Right renal cortex interstitium (tissue), 3 donors: Measurements from ENCODE around the gene CSRP3. TPM values are rescaled to one million over a fixed set of nuclear protein-coding genes. Genes with fewer than 3 reads are reported as not detected.
A peak's percentile ranks its signal among the peaks of the same experiment; 100 is the strongest.

Experiments used
- DNase-seq, 3 donors: peaks; one replicate each; pipeline ENCODE4 v3.0.0-alpha.2; 2013; ENCODE audit warnings: low read depth in 3 of 3, low spot score in 2 of 3
- polyA plus RNA-seq, 3 donors: library from polyadenylated mRNA; unstranded; fragments of 120-200 nt; gene quantifications; one replicate each; pipeline ENCODE4 v1.2.1, GENCODE V29; 2013; ENCODE audit not compliant: insufficient read length in 3 of 3

CSRP3 gene
- polyA plus RNA-seq, result 1 to 10 TPM in 1 of 3 donors, under 1 TPM in 1, not detected in 1; 0.50 to 1.5 TPM

DNA sequence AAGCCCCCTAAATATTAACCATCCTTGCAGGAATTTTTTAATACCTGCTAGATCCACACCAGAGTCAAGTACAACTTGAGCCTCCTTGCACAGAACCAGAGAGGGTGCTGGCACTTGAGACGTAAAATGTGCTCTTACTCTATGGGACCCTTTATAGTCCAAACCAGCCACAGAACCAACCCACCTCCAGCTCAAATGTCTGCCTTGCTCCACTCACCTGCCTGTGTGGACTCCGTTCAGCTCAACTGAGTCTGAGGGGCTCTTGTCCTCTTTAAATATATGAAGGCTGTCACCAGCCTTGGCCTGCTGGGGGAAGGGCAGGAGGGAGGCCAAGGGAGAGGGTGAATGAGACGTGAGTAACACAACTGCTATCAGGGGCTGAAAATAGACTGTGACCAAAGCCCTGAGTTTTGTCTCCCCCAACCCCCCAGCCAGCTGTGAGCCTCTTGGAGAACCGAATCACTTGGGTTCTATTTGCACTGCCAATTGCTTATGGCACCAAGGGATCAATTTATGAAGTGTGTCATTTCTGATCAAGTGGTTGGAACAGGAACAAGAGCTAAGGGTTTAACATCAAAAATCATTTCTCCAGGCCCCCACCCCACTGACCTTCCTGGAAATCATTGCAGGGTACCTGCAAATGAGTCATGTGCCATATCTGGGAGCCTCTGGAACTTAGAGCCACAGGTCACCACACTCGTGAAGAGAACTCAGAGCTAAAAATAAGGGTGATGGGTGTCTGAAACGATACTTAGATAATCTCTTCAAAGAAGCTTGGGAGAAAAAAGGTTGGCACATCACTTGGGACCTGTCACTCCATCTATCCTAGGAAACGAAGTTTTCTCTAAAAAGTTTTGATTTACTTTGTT lies at the start of gene CSRP3:
CSRP3 (minus strand) TSS at position 247 of the 869 bp plus-strand sequence. CDS start 9,535 bp downstream, outside the sequence.
- no peak for DNase-seq

DNA sequence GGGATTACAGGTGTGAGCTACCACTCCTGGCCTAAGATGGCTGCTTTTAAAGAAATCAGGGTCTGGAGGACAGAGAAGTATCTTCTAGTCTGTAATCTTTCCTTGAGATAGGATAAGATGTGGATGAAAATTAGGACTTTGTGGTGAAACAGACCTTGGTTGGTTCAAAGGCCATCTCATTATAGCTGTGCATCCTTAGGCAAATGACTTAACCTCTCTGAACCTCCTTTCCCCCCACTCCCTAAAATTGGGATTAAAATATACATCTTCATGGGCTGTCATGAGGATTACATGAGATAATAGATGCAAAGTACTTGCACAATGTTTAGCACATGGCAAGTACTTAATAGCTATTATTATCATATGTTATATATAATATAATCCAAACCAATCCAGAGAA lies 49.8 kb upstream of the CSRP3 start:
- no peak for DNase-seq

DNA sequence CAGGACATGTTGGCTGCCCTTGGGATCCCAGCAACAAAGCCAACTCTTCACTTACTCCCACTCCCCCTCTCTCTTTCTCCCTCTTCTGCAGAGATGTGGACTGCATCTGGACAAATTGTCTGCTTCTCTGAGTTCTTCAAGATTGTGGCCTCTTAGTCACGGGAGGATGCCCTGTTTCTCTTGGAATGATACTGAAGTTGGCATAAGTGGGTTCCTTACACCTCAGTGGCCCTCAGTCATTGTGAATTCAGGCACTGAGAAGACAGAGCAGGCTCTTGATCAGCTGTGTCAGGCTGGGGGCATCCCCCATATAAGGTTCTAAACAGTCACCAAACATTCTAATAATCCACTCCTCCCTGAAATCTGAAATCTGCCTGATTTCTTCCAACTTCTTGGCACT lies 45.0 kb upstream of the CSRP3 start:
- no peak for DNase-seq

DNA sequence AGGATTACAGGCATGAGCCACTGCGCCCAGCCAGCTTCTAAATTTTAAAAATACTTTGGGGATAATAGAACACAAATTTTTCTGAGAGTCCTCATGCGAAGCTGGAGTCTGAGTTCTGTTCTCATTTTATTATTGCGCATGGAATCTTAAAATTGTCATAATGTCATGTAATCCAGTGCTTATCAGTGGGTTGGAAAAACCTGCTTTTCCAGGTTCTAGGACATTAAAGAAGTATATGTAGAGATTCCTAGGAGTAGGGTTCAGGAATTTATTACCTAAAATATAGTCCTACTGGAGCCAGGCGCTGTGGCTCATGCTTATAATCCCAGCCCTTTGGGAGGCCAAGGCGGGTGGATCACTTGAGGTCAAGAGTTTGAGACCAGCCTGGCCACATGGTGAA lies 43.6 kb upstream of the CSRP3 start:
- no peak for DNase-seq

DNA sequence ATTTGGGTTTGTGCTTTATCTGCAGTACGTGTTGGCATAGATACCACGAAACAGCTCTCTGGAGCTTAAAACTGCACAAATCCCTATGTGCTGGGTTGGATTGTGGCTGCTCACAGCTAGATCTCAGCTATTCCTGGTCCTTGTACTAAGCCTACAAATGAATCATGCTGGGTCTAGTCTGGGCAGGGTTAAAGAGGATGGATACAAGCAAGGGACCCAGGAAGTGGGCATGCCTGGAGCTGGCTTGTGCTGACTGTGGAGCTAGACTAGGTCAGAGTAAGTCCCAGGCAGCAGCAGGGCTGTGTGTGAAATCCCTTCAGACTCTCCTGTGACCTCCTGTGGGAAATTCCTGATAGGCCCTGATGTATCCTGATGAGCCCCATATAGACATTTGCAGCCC lies 42.8 kb upstream of the CSRP3 start:
- no peak for DNase-seq

DNA sequence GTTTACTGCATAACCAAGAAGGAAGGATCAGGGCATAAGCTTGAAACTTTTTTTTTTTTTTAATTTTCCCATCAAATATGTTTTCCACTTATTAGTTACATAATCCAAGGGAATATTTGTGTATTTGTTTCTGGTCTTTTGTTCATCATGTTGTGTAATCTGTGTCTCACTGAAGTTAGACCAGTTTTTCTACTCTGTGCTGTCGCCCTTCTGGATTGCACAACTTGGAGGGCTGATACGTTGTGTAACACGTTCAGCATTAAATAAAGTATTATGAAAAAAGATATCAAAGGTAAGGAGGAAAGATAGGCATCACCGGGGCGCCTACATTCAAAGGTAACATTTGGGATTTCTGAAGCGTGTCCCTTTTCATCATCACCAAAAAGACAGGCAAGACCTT lies 42.3 kb upstream of the CSRP3 start:
- no peak for DNase-seq

DNA sequence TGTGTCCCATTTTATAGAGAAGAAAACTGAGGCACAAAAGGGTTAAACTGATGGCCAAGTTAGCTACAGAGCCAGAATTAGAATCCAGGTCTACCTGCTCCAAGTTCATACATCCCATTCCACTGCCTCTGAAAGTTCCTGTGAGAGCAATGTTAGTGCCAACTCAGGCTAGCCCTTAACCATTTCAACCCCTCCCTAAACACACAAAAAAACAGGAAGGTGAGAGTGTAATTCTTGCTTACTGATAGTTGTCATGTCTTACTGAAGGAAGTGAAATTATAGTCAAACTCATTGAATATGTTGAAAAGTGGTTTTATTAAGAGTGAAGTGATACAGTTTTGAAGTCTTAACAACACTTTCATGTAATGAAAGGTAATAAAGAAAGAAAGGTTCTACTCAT lies 41.8 kb upstream of the CSRP3 start:
- DNase-seq, result no peak

DNA sequence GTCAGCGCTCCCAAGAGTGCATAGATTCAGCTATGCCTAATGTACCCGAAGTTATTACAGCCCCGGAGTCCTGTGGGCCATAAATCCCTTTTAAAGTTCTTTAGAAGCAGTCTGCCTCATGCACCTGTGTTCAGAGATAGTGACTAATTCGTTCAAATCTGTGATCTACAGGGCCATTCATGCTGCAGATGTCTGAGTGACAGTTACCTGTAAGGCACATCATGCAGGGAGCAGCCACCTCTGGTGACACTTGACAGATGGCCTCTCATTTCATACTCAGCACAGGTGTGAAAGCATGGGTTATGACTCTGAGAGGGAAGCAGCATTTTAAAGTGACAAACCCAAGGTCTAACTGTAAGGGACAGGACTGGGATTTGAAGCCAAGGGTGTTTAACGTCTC lies 41.4 kb upstream of the CSRP3 start:
- no peak for DNase-seq

DNA sequence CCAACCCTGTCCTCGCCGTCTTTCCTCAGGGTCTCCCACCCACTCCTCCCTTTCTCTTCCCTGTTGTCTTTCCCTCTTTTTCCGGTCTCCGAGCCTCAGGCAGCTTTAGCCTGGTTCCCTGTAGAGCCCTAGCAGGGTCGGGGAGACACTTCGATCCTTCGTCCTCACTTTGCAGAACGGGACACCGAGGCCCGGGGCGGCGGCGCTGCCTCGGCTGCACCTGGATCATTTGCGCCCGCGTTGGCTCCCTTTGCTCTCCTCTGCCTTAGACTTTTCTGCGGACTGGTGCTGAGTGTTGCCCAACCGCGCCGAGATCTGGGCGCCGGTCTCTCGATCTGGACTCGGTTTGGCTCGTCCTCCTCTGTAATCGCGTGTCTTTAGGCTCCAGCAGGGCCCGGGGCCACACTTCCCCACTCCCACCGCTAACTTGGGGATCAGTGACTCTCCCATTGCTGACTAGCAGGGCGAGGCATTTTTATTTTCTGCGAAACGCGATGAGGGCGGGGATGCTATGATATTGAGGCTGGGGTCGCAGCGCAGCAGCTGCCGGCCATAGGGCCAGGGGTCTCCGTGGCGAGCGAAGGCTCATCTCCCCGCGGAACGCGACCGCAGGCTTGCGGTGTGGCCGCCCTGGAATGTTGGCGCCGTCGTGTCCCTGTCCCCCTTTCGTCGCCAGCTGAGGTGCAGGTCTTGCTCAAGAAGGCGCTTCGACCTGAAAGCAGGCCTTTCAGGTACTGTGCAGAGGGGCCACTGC lies 40.6 kb upstream of the CSRP3 start:
- DNase-seq, result no peak

DNA sequence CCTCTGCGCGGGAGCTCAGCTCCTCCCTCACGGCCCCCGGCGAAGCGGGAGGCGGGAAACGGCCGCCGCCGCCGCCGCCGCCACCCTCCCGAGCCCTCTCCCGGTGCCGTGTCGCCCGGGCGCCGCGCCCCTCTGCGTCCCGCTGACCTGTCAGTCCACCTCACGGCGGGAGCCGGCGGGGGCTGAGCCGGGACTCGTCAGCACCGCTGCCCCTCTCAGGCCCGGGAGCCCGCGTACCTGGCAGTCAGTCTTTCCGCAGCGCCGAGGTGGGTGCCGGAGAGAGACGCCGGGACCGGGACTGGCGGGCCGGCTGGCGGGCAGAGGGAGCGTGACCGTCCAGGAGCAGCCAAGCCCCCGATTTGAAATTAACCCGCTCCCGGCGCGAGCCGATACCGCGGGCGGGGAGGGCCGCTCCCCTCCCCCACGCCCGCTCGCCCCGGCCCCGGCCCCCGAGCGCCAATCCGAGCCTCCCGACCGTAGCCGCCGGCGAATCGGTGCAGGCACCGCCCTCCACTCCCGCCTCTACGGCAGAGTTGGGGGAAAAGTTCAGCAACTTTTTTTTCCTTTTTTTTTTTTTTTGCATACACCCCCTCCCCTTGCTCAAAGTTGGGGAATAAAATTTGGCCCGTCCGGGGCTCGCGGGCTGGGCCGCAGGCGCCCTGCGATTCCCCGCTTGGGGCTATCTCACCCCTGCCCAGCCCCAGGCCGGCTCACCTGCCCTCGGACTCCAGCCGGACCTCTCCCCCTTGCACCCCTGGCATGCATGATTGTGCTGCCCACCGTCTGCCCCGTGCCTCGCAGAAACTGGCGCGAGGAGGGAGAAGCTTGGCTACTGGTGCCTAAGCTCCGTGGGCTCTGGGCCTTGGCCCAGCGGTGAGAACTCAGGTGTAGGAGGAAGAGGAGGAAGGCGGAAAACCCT lies 39.7 kb upstream of the CSRP3 start:
- no peak for DNase-seq

DNA sequence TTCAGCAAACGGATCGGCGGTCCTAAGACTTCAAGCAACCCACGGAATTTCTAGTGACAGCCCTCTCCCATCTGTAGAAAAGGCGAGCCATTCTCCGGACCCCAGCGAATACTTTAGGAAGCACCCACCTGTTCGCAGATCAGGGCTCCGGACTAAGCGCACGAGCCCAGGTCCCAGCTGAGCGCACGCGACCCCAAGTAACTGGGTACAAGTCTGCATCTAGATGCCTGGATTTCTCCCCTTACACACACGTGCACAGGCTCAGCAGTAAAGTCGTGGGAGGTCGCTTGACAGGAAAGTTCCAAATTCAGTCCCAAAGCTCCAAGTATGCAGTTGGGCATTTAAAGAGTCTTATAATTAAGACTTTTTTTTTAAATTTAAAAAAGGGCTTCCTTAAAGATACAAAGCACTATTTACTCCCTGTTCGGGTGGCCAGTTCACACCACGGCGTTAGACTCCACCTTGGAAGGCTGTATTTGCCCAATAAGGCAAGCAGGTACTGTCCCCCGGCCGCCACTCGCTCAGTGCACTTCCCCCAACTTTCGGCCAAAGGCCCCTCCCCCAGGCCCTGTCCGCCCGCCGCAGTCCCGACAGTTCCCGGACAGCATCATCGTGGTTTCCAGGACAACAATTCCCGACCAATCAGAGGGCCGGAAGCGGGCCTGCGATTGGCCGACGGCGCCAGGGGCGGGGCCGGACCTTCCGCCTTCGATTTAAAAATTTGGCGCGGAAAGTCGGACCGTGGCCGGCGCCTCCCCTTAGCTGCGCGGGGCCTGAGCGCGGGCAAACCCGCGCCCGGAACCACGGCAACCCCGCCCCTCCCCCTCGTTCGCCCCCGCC lies 38.9 kb upstream of the CSRP3 start, which contains the start of gene E2F8:
E2F8 (minus strand) TSS at position 526 of the 840 bp plus-strand sequence. CDS start 824 bp downstream, outside the sequence.
- DNase-seq, result peak; percentile 76 to 90 (median 88)

DNA sequence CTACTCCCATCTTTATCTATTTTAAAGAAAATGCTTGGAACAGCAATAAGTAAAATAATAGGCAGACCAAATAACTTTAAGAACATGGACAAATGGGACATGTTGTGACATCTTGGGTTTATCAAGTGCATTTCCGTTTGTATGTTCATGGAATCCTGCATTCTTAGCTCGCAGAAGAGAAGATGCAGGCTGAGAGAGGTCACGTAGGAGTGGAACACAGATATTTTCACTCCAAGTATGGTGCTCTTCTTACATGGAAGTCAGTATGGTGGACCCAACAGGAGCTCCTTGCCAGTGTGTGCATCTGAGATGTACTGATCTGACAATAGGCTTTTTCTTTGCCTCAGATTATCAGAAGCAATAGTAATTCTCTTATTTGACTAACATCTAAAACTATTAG lies 37.3 kb upstream of the CSRP3 start:
- DNase-seq, result no peak

DNA sequence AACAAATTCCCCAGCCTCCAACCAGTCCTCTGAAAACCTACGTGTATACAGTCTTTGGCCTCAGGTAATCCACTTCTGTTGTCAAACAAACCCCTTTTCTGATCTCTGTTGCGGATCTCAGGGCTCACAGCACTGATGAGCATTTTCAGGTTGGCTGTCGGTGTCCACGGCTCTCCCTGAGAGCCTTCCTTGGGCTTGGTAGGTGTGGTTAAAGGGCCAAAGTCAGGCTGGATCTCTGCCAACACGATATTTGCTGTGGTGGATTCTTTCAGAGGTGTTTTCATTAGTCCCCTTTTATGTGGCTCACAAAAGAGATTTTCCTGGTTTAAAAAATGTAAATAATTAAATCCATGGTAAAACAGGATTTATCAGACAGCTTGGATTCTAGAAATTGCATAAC lies 36.0 kb upstream of the CSRP3 start:
- no peak for DNase-seq

DNA sequence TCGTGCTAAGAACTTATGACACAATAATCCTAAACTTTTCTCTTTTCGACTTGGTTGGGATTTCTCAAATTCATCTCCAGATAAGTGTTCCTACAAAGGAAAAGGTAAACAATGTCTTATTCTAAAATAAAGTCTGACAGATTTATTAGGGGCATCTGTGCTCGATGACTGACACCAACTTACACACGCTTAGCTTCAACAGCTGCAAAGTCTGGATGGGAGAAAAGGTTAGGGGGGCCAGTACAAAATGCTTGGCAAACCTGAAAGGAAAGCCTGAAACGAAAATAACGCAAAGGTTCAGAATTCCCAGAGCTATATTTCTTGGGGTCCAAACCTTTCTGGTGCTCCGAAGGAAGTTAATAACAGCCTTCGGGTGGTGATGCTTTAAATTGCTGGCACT lies 35.6 kb upstream of the CSRP3 start:
- no peak for DNase-seq

DNA sequence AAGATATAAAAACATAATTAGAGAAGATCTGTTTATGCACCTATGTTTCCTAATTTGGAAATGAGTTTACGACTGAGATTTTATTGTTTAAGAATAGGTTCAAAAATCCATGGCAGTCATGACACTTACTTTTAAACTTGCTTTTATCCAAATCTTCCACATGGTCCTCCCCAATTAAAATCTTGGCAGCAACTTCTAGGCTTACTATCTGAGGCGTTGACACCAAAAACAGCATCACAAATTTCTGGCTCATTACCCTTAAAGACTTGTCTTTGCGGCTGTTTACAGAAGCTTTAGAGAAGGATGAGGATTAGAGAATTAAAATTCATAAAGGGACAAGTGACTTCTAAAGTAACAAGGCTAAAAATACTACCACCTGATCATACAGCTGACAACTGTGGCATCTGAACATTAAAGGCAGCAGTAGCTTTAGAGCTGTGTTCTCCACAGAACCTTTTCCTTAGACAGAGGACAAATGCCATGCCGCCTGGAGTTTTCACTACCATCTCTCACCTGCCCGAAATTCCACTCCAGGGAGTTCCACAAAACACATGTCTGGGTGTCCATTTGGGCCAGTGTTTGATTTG lies 32.5 kb upstream of the CSRP3 start:
- no peak for DNase-seq

DNA sequence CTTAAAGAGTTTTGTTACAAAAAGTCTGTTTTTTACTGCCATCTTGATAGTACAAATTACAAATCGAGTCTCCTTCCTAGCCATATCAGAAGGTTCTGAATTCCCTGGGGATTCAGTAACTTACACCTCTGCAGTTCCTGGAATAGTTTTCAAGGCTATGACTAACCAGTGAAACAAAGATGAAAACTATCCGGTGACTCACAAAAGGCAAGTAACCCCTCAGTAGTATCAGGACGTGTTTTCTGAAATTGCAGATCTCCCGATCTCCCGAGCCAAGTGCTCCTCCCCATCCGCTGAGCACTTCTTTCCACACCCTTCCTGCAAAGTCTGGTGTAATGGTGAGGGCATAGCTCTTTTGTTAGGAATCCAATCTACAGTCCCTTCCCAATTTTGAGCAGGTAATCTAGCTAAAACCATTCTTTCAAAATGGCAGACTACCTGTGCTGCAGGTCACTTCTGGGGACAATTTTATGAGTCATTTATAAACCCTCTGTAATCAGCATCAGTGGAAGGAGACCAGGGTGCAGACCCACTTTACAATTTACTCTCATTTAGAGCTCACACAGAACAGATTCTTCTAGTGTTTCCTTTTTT lies 31.2 kb upstream of the CSRP3 start:
- no peak for DNase-seq

DNA sequence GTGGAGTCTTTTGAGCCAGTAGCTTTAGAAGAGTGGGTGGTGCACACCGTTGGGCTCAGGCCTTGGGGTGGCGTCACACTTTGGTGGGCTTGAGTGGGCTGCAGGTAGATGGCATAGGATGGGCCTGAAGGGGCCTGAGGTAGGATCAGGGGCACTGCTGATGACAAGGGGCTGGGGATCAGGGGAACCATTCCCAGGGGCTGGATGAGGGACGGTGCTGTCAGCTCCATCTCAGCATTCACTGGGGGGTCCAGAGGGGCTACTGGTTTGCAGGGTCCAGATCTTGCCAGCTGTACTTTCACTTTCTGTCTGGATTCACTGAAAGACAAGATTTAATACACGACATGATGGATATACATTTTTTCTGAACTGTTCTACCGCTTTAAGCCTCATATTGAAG lies 27.9 kb upstream of the CSRP3 start:
- DNase-seq, result no peak

DNA sequence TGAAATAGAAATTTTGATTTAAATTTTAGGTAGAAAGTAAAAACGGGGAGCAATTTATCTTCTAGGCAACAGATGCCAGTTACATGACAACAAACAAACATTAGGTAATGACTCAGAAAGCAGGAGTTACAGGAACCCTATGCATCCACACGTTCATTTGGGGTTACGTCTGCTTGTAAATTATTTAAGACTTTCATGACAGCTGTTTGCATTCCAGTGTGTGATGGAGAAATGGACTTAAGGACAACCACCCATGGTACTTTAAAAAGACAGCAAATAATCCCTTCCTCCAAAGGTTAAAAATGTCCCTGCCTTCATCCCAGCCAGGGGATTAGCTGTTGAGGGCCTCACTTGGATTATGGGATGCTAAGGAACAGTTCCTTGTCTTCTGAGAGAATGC lies 27.2 kb upstream of the CSRP3 start:
- no peak for DNase-seq
